HG02763 (cell line): ENCODE data around the gene S100A11.
A peak's percentile ranks its signal among the peaks of the same experiment; 100 is the strongest.
"Not testable (repeated sequence)": the region's sequence is repeated elsewhere in the genome, so short reads cannot be mapped to it uniquely, and the experiment has no call there.

Source experiments
- ATAC-seq: cut with Tn5 transposase; IDR thresholded peaks from one replicate; pipeline ENCODE4 v1.9.1; 2021; ENCODE audit warnings: mild to moderate bottlenecking, moderate library complexity; ENCODE audit not compliant: unreplicated experiment

The S100A11 gene

GRCh38 chr1:152036267-152037216 is at the start of gene S100A11:
Gene S100A11, minus strand, starts transcription at chr1:152037004. Its CDS starts 89 bp downstream, at chr1:152036915.
- ATAC-seq = peak; percentile 45

DNA sequence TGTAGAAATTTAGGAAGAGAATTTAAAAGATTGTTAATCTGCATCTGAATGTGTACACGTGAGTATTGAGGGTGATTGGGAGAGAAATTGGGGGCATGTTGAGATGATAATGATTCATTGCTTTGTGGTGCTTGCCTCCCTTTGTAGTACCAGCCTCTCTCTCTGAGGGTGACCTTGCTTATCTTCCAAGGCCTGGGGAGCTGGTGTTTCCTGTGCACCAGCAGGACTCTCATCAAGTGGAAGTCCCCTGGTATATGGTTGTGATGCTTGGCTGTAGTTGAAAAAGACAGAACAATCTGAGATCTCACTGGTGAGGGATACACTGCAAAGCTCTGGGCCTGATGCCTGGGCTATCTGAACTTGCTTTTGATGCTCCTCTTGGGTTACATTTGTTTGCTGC is 48.0 kb upstream of the S100A11 start:
- ATAC-seq = no peak

- not testable (repeated sequence) for ATAC-seq
These were observed 44.2 kb upstream of the S100A11 start for GRCh38 chr1:152081026-152081425.

DNA sequence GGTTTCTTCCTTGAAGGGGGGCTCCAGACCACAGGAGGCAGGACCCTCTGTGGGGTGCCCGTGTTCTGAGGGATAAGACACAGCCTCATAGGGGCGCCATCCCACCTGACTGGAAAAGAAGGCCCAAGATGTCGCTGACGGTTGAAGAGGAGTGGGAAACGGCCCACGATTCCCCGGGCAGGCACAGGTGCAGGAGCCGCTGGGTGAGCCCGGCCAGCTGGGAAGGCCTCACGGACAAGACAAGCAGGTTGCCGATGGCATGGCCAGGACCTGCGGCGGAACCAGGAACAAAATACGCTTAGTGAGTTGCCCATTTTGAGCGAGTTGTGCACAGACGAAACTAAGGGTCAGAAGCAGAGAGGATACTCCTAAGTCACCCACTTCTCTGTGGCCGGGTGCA is 43.7 kb upstream of the S100A11 start:
- ATAC-seq = not testable (repeated sequence)

- ATAC-seq = no peak
These were observed 42.1 kb upstream of the S100A11 start for GRCh38 chr1:152078831-152079441.

DNA sequence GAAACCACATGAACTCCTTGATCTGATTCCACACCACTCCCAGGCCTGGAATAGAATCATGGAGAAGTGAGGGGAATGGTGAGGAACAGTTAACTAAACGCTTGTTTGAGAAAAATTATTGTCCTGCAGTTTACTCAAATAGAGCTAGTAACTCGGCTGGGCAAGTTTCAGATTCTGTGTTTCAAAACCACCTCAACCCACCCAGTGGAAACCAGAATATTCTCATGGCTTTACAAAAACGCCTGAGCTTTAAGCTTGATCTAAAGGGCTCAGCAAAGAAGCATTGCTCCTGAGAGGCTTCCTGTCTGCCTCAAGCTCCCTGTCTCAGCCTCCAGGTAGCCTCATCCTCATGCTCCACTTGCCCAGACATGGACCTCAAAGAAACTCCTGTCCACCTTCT is 35.5 kb upstream of the S100A11 start:
- no peak for ATAC-seq

DNA sequence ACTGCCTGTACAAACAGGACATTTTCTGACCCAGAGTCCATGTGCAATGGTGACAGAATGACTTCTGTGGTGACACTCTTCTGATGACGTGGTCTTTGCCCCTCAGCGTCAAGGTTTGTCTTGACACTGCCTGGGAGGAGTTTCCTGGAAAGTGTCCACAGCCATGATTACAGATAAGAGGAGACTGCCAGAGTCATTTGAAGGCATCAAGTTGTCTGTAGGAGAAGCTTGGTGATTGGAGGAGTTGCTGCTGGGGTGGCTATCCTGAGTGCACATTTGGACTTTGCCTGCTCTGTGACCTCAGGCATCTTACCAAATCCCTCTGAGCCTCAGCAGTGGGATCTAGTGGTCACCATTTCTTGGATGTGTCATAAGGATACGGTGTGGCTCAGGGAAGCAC is 34.3 kb upstream of the S100A11 start:
- ATAC-seq = no peak

GRCh38 chr1:152067929-152068328 is 31.1 kb upstream of the S100A11 start:
- no peak for ATAC-seq

DNA sequence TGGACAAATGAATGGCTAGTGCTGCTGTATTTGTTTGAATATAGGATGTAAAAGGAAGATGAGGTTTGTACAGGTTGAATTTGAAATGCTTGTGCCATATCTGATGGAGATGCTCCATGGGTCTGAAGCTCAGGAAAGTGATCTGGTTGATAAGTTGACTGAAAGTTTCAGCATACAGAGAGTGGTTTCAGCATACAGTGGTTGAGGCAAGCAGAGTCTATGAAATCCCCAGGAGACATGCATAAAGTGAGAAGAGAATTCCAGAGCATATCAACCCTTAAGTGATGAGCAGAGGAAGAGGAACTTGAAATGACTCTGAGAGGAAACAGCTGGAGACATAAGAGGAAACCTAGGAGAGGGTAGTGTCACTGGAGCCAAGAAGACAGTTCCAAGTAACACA is 30.3 kb upstream of the S100A11 start:
- ATAC-seq = no peak

- ATAC-seq = no peak
These were observed 25.1 kb upstream of the S100A11 start for GRCh38 chr1:152061952-152062351.

DNA sequence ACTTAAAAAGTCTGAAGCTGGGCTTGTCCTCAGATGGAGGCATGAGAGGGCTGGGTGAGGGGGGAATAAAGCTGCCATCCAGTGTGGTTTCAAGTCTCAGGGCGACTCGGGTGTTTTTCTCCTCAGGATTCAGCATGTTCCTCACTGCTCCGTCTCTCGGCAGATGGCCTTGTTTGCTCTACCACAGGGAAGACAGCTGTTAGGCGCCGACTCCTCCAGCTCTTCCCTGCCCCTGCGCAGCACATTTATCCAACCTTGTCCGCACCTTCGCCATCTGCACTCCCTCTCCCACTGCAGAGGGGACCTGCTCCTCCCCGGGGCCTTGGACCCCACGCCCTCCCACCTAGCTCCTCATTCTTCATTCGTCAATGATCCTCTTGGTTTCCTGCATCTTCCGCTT is 16.6 kb upstream of the S100A11 start:
- no peak for ATAC-seq

DNA sequence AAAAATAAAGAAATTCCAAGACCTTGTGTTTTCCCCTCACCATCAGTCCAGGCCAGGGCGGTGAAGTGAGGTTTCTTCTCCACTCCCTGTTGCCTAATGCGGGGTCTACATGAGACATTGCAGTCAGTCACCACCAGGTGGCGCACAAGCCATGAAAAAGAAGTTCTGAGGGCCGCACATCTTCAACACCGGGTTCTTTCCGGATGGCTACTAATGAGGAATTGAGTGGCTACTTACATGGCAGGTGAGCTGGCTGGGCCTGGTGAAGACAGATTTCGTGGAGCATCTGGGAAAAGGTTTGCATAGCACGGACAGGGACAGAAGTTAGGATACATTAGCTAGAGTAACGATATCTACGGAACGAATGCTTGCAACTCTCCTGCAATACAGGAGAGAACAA is 15.8 kb upstream of the S100A11 start:
- ATAC-seq = no peak

DNA sequence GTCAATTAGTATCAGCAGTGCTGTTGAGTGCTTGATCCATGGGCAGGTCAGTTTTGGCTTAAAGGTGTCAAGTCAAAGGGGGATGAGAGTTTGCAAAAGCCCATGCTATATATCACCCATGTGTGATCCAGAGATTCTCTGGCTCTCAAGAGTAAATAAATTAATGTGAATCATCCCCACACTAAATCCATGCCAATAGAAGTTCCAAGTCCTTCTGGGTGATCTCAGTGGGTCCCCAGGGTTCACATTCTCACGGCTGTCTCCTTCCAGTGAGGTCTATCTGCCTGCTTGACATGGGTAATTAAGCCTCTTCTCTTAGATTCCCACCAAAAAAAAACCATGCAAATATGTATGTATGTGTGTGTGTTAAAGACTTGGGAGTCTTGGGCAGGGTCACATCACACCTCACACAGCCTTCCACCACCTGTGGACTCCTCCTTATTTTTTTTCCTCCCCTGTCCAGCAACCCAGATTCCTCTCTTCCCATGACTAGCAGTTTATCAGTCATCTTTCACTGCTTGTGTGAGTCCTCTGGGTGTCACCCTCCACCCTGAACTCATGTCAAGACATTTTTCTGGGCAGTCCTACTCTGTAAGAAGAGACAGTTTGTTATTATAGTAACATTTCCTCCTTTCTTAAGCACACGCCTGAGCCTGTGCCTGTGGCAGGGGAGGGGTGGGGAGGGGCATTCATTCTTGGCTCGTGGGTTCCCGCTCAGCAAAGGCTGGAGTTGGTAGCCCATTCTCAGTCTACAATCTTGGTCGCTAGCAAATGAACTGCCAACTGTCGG is 14.3 kb upstream of the S100A11 start:
- no peak for ATAC-seq

- ATAC-seq = no peak
These were observed 12.7 kb upstream of the S100A11 start for GRCh38 chr1:152049291-152050083.

DNA sequence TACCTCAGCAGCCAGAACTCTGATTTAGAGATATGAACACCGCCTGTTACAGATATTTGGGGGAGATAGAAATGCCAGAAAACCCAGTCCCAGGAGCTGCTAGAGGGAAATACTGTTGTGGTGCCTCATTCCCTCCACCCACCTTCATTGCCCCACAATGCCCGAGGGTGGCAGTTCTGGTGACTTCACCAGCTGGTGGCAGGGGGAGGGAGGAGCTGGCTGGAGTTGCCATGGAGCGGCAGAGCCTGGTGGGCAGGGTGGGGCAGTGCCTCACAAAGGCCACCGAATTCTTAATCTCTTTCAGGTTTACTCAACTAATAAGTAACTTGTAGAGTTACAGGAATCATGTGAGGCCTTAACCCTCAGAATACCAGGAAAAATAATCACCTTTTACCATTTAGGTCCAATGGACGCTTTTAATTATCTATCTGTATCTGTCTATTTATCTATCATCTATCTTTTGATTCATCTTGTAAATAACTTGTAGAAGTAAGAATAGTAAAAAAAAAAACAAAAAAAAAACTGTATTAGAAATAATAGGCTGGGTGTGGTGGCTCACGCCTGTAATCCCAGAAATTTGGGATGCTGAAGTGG is 11.7 kb upstream of the S100A11 start:
- ATAC-seq = peak; percentile 7

DNA sequence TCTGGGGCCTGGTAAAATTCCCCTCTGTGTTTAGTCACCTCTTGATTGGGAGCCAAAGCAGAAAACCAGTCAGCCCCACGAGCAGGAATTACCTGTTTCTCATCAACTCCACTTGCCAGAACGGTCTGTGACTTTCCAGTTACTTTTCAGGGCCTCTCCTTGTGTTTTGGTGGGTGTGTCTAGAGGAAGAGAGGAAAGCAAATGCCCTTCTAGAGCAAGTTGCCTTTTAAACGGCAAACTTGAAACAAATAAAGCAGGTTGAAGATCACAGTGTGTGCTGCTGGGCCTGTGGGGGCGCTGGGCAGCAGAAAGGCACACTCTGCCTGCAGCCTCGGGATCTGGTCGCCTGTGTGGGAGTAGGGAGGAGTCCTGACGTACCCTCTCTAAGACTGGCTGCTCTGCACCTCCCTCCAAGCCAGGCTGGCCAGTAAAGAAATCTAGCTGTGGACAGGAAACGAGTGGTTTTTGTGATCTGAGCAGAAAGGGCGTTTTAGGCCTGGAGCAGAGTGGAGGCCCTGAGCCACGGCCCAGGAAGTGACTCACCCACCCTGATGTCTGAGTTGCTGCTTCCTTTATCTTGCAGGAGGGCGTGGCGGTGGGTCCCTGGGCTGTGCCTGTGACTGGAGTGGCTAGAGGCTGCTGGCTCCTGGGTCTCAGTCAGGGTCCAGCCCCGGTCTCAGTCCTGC is 11.1 kb upstream of the S100A11 start:
- peak; percentile 94 for ATAC-seq

DNA sequence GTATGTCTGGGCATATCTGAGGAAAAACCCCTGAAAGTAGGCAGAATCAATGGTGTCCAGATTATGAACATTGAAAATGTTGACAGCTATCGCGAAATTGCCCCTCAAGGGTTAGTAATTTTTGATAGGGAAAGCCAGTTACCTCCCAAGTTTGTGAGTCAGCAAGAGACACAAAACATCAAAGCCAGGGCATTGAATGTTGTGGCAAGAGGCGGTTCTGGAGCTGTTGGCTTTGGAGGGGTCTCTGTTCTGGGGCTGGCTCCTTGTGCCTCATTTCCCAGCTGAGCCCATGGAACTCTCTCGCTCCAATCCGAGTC is 10.6 kb upstream of the S100A11 start:
- no peak for ATAC-seq

DNA sequence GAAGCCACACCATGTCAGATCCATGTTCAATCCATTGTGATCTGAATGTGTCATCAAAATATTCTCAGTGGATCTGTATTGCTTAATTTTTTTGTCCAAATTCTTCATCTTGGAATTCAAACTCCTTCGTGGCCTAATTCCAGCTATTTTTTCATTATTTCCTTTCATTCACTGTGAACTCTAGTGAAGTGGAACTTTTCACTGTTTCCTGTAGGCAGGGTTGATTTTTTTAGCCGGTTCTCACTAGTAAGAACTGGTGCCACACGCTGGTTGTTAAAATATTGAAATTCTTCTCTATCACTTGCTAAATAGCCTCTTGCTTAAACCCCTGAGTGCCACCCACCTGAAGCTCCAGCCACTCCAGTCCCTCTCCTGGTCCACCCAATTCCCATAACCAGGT is 7.6 kb upstream of the S100A11 start:
- ATAC-seq = no peak

GRCh38 chr1:152043870-152044269 is 7.1 kb upstream of the S100A11 start:
- ATAC-seq = no peak

- ATAC-seq = no peak
These were observed 5.2 kb upstream of the S100A11 start for GRCh38 chr1:152042030-152042429.
